HG03103 (cell line): ENCODE results near the gene GABARAPL2.
A peak's percentile ranks its signal among the peaks of the same experiment; 100 is the strongest.

Source experiments
- ATAC-seq: cut with Tn5 transposase; IDR thresholded peaks from one replicate; pipeline ENCODE4 v1.9.1; 2021; ENCODE audit warnings: low read depth; ENCODE audit not compliant: unreplicated experiment

Gene GABARAPL2

GRCh38 chr16:75552951-75553350, 13.2 kb upstream of the GABARAPL2 start:
- no peak for ATAC-seq

- no peak for ATAC-seq
Observed at GRCh38 chr16:75555213-75555706, 10.9 kb upstream of the GABARAPL2 start.

GRCh38 chr16:75555707-75556430, 10.3 kb upstream of the GABARAPL2 start, which contains the start of gene TMEM231:
TSS of gene TMEM231 (minus strand) at chr16:75556252. CDS start at chr16:75556209, 43 bp downstream.
- peak; percentile 98 for ATAC-seq

GRCh38 chr16:75556431-75556950, 9.7 kb upstream of the GABARAPL2 start:
- no peak for ATAC-seq

- ATAC-seq: no peak
Observed at GRCh38 chr16:75558846-75559401, 7.3 kb upstream of the GABARAPL2 start.

- no peak for ATAC-seq
Observed at GRCh38 chr16:75559564-75560372, 6.4 kb upstream of the GABARAPL2 start.

GRCh38 chr16:75565640-75566039, 539 bp upstream of the GABARAPL2 start:
- ATAC-seq: peak; percentile 2

- ATAC-seq: no peak
Observed at GRCh38 chr16:75566758-75567255, 628 bp downstream of the GABARAPL2 start.

- no peak for ATAC-seq
Observed at GRCh38 chr16:75567911-75568310, 1.7 kb downstream of the GABARAPL2 start.

GRCh38 chr16:75570396-75571065, 4.4 kb downstream of the GABARAPL2 start:
- no peak for ATAC-seq

- ATAC-seq: no peak
Observed at GRCh38 chr16:75572864-75573542, 6.8 kb downstream of the GABARAPL2 start.

- no peak for ATAC-seq
Observed at GRCh38 chr16:75573955-75574354, 7.8 kb downstream of the GABARAPL2 start.

GRCh38 chr16:75575958-75576357, 9.8 kb downstream of the GABARAPL2 start:
- ATAC-seq: no peak

GRCh38 chr16:75576384-75576811, 10.2 kb downstream of the GABARAPL2 start:
- ATAC-seq: peak; percentile 61

- ATAC-seq: no peak
Observed at GRCh38 chr16:75578212-75578611, 12.0 kb downstream of the GABARAPL2 start.

GRCh38 chr16:75578725-75579124, 12.5 kb downstream of the GABARAPL2 start:
- ATAC-seq: no peak

GRCh38 chr16:75579281-75579834, 13.2 kb downstream of the GABARAPL2 start:
- no peak for ATAC-seq

- peak; percentile 59 for ATAC-seq
Observed at GRCh38 chr16:75584108-75584507, 17.9 kb downstream of the GABARAPL2 start.

- ATAC-seq: no peak
Observed at GRCh38 chr16:75588716-75589115, 22.5 kb downstream of the GABARAPL2 start.
